Midbrain (tissue), 1 donor: ENCODE measurements around the gene EFCAB12.

Experiments
- DNase-seq: peaks from one replicate; lab custom pipeline; 2025; lab: John Stamatoyannopoulos, UW

EFCAB12 gene

DNA sequence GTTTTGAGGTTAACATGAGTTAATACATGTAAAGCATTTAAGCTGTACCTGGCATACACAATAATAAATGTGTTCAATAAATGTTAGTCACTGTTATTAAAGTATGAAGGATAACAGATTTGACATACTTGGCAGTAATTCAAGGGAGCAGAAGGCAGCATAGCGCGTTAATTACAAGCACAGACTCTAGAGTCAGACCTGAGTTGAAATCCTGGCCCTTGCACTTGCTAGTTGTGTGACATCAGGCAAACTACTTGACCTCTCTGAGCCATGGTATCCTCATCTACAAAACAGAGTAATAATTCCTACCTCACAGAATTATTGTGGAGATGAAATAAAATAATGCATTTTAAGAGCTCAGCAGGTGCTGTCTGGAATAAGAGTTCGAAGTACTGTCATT lies 17.0 kb upstream of the EFCAB12 start:
- DNase-seq, result no peak

DNA sequence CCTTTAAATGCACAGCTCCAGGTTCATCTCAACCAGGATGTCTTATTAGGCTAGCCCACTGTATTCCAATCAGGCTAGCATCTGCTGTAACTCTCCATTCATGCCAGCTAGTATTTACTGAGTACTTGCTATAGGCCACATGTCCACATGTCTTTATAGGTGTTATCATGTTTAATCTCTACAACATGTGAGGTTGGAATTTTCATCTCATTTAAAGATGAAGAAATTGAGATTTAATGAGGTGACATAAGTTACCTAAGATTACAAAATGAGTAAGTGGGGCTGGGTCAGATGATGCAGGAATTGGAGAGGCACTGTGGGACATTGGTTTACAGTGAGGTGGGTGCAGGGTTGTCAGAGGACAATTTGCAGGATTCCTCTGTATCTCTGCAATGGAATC lies 14.5 kb upstream of the EFCAB12 start:
- no peak for DNase-seq

GRCh38 chr3:129442486-129442885 lies 14.1 kb upstream of the EFCAB12 start:
- no peak for DNase-seq

DNA sequence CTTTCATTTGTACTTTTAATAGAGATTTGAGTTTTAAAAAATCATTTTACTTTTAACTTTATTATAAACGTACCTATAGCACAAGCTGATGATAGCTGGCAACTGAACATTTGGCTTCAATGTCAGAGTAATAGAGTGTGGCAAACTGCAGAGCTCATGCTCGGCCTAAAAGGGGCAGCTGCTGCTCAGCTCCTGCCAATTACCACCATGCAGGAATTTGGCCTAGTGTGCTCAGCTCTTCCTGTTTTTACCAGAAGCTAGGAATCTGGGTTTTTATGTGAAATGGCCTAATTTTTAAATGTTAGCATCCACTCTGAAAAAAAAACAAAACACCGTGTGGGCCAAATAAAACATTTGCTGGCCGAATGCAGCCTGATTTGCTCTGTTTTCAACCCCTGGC lies 13.3 kb upstream of the EFCAB12 start:
- peak; percentile 57 for DNase-seq

DNA sequence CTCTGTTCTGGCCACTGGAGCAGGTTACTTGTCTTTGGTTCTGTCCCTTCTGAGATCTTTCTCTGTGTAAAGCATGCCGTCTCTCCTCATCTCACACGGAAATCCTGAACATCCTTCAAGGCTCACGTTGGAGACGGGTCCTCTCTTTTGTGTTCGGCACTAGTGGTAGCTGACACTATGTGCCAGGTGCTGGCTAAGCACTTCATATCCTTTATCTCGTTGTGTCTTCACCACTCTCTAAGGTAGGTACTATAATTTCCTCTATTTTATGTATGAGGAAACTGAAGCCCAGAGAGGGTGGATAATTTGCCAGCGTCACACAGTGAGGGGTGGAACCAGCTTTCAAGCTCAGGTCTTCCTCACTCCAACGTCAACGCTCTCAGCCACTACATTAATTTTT lies 12.8 kb upstream of the EFCAB12 start:
- DNase-seq, result no peak

- no peak for DNase-seq
Measured at GRCh38 chr3:129440618-129441190, 12.3 kb upstream of the EFCAB12 start.

- DNase-seq, result peak; percentile 99
Measured at GRCh38 chr3:129439817-129440617, 11.6 kb upstream of the EFCAB12 start, which contains the start of the genes IFT122 and MBD4. IFT122 (plus strand) TSS chr3:129440224; CDS start chr3:129440331, 107 bp downstream. MBD4 (minus strand) TSS chr3:129439948; CDS start chr3:129439833, 115 bp downstream.

- DNase-seq, result peak; percentile 18
Measured at GRCh38 chr3:129439226-129439816, 10.9 kb upstream of the EFCAB12 start.

- no peak for DNase-seq
Measured at GRCh38 chr3:129435367-129435766, 6.9 kb upstream of the EFCAB12 start.

- DNase-seq, result no peak
Measured at GRCh38 chr3:129434140-129434539, 5.7 kb upstream of the EFCAB12 start.

DNA sequence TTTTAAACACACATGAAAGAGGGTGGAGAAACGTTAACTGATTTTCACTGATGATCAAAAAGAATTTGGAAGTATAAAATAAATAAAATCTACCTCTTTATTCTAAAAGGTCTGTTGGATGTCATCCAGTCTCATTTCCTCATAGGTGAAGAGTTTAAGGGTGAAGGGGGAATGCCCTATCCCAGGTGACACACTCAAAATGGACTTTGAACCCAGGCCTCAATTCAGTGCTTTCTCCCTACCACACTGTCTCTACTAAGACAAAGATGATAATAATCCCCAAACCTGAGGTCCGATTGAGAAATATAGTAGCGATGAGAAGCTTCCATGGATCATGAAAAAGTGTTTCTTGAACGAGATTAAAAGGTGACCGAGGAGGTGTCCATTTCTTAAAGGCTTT lies 5.1 kb upstream of the EFCAB12 start:
- DNase-seq, result no peak

DNA sequence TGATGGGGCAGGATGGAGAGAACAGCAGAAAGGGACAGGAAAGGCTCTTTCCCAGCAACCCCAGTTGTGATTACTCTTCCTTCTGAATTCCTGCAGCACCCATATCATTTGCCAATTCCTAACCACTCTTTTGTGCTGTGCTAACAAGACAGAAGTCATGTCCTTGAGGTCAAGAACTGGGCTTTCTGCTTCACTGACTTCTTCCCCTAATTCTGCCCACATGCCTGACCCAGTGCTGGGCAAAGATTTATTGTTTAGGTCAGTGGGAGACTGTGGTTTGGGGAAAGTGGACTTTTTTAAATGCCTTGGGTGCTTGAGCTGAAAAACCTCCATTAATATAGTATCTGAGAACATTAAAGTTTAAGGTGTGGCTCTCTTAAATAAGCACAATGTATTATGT lies 4.2 kb upstream of the EFCAB12 start:
- DNase-seq, result no peak

GRCh38 chr3:129432036-129432435 lies 3.6 kb upstream of the EFCAB12 start:
- DNase-seq, result no peak

DNA sequence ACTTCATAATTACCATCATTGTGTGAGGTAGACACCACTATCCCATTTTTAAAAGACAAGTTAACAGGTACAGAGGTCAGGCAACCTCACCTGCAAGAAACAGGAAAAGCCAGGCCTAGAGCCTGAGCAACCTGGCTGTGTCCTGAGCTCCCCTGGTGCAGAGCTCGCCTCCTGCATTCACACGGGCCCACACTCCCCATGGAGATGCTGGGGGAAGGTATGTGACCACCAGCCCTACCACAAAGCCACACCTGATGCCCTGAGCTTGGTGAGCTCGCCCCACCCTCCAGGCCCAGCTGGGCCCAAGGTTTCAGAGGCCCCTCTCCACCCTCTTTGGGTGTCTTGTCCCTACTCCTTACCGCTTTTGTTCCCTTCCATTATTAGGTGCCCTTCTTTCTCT lies 1.2 kb upstream of the EFCAB12 start:
- DNase-seq, result no peak

GRCh38 chr3:129429080-129429451 lies 630 bp upstream of the EFCAB12 start:
- DNase-seq, result no peak

- no peak for DNase-seq
Measured at GRCh38 chr3:129428007-129428375, 445 bp downstream of the EFCAB12 start.

DNA sequence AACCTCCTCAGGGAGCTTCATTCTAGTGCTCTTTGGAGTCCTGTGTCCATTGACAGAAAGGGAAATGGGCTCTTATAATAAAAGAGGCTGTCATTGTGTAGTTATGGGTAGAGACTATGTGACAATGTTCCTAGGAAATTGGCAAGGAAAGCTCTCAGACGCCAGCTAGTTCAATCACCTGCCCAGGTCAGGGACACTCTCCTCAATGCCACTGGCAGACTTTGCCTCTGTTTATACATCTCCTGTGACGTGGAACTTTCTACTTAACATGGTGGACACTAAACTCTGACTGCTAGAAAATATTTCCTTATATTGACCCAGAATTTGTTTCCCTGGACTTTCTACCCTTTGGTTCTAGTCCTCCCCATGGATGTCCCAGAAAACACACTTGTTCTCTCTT lies 2.8 kb downstream of the EFCAB12 start:
- DNase-seq, result no peak

DNA sequence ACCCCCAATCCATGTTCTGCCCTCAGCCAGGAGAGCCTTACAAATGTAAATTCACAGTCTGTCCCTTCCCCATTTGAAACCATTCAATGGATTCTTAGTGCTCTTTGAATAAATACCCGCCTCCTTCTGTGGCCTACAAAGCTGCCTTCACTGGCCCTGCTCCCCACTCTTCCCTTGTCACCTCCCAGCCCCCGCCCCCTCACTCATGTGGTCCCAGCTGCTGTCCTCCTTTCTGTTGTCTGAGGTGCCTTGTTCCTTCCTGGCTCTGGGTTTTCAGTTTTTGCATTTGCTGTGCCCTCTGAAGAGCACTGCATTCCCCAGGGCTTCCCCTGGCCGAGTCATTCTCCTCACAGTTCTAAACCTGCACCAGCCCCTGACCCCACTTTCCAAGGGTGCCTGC lies 3.2 kb downstream of the EFCAB12 start:
- DNase-seq, result no peak

DNA sequence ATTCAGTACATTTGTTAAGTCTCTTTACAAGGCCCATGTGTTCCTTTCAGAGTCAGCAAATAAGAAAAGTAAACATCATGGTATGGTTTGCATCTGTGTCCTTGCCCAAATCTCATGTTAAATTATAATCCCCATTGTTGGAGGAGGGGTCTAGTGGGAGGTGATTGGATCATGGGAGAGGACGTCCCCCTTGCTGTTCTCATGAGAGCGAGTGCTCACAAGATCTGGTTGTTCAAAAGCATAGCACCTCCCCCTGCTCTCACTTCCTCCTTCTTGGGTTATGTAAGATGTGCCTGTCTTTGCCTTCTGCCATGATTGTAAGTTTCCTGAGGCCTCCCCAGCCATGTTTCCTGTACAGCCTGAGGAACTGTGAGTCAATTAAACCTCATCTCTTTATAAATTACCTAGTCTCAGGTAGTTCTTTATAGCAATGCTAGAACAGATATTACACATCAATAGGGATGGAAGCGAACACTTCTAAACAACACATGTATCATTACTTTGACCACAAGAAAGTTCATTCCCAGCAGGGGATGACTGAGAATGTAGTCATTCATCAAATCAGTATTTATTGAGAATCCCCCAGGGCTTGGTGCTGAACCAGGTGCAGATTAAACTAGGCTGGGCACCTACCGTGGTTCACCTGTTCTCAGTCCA lies 4.1 kb downstream of the EFCAB12 start:
- no peak for DNase-seq

DNA sequence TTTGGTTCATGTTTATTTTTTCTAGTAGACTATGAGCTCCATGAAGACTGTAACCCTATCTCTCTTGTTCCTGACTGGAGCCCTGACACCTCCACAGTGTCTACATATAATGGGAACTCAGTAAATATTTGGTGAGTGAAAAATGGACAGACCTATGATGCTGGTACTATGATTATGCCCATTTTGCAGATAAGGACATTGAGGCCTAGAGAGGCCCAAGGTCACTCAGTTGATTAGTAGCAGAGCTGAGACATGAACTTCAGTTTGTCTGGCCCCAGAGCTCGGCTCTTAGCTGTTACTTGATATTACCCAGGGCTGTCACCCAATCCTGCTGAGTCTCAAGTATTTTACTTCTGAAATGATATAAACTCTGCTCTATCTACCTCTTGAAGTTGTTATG lies 5.5 kb downstream of the EFCAB12 start:
- DNase-seq, result no peak

DNA sequence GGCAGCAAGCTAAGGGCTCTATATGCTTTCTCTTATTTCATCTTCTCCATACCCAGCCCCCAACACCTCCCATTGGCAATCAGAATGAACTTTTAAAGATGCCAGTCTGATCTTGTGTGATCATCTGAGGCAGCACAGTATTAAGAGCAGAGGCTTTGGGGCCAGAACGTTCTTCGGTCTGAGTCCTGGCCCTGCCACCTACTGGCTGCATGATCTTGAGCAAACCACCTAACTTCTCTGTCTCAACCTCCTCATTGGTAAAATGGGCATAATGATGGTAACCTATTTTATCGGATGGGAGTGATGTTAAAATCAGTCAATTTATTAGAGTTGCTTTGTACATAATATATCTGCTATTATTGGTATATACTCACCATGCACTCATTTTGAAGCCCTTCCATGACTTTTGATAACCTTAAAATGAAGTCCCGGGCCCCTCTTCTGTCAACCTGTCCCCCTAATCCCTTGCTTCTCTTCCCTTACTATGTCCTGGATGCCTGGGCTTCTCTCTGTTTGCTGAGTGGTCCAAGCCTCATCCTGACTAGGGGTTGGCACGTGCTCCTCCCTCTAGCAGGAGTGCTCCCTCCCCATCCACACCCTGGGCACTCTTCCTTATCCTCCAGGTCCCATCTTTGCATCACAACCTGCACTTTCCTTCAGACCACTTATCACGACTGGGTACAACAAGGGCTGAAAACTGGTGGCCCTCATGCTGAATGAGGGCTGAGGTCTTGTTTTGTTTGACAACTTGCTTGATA lies 6.3 kb downstream of the EFCAB12 start:
- DNase-seq, result no peak

GRCh38 chr3:129421236-129421883 lies 7.1 kb downstream of the EFCAB12 start:
- no peak for DNase-seq
